Hepatocyte (in vitro differentiated cells): ENCODE data around the gene ADAMTS8.

Experiments used
- CTCF ChIP-seq: fragments of 200-600 bp; sonication (generic); IDR thresholded peaks from 2 replicates; pipeline ENCODE4 v1.5.1; 2016; ENCODE audit warnings: antibody characterized with exemption, mild to moderate bottlenecking; ENCODE audit not compliant: poor library complexity
- EZH2 ChIP-seq: fragments of 200-600 bp; sonication (generic); IDR thresholded peaks from 2 replicates; pipeline ENCODE4 v1.6.1; 2016; ENCODE audit warnings: antibody characterized with exemption, mild to moderate bottlenecking, borderline replicate concordance
- EZH2phosphoT487 ChIP-seq: fragments of 200-600 bp; sonication (generic); IDR thresholded peaks from one replicate; pipeline ENCODE4 v1.6.1; 2018; ENCODE audit warnings: antibody characterized with exemption, mild to moderate bottlenecking, low read depth, moderate library complexity; ENCODE audit not compliant: unreplicated experiment, severe bottlenecking

DNA sequence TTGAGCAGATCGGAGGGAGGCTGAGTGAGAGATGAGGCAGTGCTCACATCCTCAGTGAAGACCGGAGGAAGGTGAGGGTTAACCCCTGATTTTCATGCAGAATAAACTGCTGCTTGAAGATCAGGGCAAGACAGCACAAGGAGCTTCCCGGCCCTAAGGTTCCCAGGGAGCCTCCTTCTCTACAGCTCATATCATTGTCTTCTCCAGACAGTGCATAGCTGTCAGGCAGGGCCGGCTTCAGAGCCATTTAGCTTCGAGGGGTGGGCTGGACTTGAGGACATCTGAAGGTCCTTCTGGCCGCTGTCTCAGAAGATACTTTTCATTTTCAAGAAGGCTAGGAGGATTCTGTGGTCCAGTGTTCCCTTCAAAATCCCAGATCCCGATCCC, 7.2 kb downstream of the ADAMTS8 start:
- TF ChIP-seq CTCF (no peak), EZH2 (no peak), EZH2phosphoT487 (no peak)
